Chondrocyte (in vitro differentiated cells): ENCODE measurements around the gene PCDHGA8. TPM values are rescaled to one million over a fixed set of nuclear protein-coding genes. Genes with fewer than 3 reads are reported as not detected.

ENCODE experiments used
- DNase-seq: peaks from one replicate; pipeline ENCODE4 v3.0.0; 2021; ENCODE audit warnings: mixed read lengths, low spot score
- H3K27ac Mint-ChIP-seq: one replicate; pipeline ENCODE4 v1.8.0; 2021; ENCODE audit warnings: mild to moderate bottlenecking, moderate library complexity, mixed read lengths; ENCODE audit not compliant: unreplicated experiment
- H3K27me3 Mint-ChIP-seq: 2 replicates; pipeline ENCODE4 v1.8.0; 2021; ENCODE audit warnings: low read depth, mixed read lengths
- H3K36me3 Mint-ChIP-seq: 2 replicates; pipeline ENCODE4 v1.8.0; 2021; ENCODE audit warnings: low read depth, mixed read lengths
- H3K4me1 Mint-ChIP-seq: 2 replicates; pipeline ENCODE4 v1.8.0; 2021; ENCODE audit warnings: low read depth, mild to moderate bottlenecking, mixed read lengths
- H3K4me3 Mint-ChIP-seq: one replicate; pipeline ENCODE4 v1.8.0; 2021; ENCODE audit warnings: mild to moderate bottlenecking, moderate library complexity, mixed read lengths; ENCODE audit not compliant: unreplicated experiment
- H3K9me3 Mint-ChIP-seq: 2 replicates; pipeline ENCODE4 v1.8.0; 2021; ENCODE audit warnings: low read depth, mixed read lengths
- total RNA-seq: library from RNA; stranded (reverse); gene quantifications from 3 replicates; pipeline ENCODE4 v1.2.1, GENCODE V29; 2021
- TF ChIP-seq, protein P1 (sequence below): fragments of 200-600 bp; sonication (generic); IDR thresholded peaks from 2 replicates; pipeline ENCODE4 v1.5.0; 2021; ENCODE audit warnings: antibody characterized with exemption, mild to moderate bottlenecking, moderate library complexity

The PCDHGA8 gene
- total RNA-seq, 1 donor from 2014 or later: 0.47 TPM

DNA sequence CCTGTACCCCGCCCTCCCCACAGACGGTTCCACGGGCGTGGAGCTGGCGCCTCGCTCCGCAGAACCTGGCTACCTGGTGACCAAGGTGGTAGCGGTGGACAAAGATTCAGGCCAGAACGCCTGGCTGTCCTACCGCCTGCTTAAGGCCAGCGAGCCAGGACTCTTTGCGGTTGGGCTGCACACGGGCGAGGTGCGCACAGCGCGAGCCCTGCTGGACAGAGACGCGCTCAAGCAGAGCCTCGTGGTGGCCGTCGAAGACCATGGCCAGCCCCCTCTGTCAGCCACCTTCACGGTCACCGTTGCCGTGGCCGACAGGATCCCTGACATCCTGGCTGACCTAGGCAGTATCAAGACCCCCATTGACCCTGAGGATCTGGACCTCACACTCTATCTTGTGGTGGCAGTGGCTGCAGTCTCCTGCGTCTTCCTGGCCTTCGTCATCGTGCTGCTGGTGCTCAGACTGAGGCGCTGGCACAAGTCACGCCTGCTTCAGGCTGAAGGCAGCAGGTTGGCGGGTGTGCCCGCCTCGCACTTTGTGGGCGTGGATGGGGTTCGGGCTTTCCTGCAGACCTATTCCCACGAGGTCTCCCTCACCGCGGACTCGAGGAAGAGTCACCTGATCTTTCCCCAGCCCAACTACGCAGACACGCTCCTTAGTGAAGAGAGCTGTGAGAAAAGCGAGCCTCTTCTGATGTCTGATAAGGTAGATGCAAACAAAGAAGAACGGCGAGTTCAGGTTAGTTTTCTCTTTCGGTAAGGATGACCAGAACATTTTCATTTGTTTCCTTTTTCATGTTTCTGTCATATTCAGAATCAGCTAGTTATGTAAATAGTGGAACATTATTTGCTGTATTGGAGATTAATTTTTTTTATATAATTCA is 26.2 kb upstream of the PCDHGA8 start:
- Mint-ChIP-seq H3K4me1 (no peaks in the 10 kb centered on the region), H3K27me3 (no peaks in the 10 kb centered on the region), H3K9me3 (peaks cover 62% of the 10 kb centered on the region), H3K27ac (no peak overlapping the region), H3K4me3 (no peak overlapping the region), H3K36me3 (peaks cover 8% of the 10 kb centered on the region)
- DNase-seq: no peak
- TF ChIP-seq, protein P1, sequence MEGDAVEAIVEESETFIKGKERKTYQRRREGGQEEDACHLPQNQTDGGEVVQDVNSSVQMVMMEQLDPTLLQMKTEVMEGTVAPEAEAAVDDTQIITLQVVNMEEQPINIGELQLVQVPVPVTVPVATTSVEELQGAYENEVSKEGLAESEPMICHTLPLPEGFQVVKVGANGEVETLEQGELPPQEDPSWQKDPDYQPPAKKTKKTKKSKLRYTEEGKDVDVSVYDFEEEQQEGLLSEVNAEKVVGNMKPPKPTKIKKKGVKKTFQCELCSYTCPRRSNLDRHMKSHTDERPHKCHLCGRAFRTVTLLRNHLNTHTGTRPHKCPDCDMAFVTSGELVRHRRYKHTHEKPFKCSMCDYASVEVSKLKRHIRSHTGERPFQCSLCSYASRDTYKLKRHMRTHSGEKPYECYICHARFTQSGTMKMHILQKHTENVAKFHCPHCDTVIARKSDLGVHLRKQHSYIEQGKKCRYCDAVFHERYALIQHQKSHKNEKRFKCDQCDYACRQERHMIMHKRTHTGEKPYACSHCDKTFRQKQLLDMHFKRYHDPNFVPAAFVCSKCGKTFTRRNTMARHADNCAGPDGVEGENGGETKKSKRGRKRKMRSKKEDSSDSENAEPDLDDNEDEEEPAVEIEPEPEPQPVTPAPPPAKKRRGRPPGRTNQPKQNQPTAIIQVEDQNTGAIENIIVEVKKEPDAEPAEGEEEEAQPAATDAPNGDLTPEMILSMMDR: no peak

DNA sequence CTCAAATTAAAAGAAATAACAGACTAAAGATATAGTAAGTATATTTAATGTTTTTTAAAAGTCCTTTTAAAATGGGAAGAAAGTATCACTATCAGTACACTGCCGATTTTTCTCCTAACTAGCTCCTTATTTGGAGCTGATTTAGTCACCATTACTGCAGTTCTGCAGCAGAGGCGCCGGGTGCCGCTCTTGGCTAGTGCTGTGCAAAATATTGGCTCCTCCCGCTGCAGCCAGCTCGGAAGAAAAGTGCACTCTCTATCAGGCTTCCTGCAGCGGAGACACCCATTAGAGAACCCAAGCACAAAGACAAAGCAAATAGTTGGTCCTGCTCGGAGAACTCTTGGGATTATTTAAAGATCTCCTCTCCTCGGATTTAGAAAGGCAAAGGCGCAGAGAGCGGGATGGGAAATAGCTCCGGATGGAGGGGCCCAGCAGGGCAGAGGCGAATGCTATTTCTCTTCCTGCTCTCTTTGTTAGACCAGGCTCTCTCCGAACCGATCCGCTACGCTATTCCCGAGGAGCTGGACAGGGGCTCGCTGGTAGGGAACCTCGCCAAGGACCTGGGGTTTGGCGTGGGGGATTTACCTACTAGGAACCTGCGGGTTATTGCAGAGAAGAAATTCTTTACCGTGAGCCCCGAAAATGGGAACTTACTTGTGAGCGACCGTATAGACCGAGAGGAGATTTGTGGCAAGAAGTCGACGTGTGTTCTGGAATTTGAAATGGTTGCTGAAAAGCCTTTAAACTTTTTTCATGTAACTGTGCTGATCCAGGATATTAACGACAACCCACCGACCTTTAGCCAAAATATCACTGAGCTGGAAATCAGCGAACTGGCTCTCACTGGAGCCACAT is 22.2 kb upstream of the PCDHGA8 start, which contains the start of gene PCDHGB3:
Gene PCDHGB3, plus strand, starts transcription at position 249 of the 855 bp plus-strand sequence. Its CDS starts 153 bp downstream, at position 402.
- DNase-seq: no peak
- peaks cover 53% of the 10 kb centered on the region for H3K9me3 Mint-ChIP-seq
- H3K4me3 Mint-ChIP-seq: no peak within 1 kb of the TSS
- H3K4me1 Mint-ChIP-seq: no peaks in the 10 kb centered on the region
- H3K27ac Mint-ChIP-seq: no peak within 1 kb of the TSS
- H3K36me3 Mint-ChIP-seq: peaks cover 10% of the 10 kb centered on the region
- no peaks in the 10 kb centered on the region for H3K27me3 Mint-ChIP-seq
- TF ChIP-seq, protein P1: no peak

DNA sequence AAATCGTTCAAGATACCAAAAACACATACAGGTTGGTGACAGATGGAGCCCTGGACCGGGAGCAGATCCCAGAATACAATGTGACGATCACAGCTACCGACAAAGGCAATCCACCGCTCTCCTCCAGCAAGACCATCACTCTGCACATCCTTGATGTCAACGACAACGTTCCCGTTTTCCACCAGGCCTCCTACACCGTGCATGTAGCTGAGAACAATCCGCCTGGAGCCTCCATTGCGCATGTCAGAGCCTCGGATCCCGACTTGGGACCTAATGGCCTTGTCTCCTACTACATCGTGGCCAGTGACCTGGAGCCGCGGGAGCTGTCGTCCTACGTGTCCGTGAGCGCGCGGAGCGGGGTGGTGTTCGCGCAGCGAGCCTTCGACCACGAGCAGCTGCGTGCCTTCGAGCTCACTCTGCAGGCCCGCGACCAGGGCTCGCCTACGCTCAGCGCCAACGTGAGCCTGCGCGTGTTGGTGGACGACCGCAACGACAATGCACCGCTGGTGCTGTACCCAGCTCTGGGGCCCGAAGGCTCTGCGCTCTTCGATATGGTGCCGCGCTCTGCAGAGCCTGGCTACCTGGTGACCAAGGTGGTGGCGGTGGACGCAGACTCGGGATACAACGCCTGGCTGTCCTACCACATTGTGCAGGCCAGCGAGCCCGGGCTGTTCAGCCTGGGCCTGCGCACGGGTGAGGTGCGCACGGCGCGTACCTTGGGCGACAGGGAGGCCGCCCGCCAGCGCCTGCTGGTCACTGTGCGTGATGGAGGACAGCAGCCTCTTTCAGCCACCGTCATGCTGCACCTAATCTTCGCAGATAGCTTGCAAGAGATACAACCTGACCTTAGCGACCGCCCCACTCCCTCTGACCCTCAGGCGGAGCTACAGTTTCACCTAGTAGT is 20.6 kb upstream of the PCDHGA8 start:
- Mint-ChIP-seq H3K27ac (no peak overlapping the region), H3K27me3 (no peaks in the 10 kb centered on the region), H3K36me3 (peaks cover 11% of the 10 kb centered on the region), H3K4me1 (no peaks in the 10 kb centered on the region), H3K9me3 (peaks cover 51% of the 10 kb centered on the region), H3K4me3 (no peak overlapping the region)
- TF ChIP-seq, protein P1: no peak
- DNase-seq: no peak

DNA sequence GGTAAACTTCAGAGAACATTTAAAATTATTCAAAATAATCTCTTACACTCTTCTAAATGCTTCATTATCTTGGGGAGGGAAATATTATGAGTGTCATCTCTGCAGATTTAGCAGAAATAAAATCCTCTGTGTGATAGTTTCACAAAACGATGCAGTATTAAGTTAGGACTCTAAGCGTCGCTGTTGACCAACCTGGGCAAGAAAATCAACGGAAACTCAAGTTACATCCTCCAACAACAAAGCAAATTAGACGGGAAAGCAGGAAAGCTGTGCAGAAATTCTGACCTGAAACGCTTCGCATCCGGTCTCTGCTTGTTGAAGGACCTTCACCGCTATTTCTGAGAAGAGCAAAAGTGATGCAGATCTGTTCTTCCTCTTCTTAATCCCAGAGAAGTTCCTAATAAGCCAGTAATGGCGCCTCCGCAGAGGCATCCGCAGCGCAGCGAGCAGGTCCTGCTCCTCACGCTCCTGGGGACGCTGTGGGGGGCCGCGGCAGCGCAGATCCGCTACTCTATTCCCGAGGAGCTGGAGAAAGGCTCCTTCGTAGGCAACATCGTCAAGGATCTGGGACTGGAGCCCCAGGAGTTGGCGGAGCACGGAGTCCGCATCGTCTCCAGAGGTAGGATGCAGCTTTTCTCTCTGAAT is 18.6 kb upstream of the PCDHGA8 start, which contains the start of gene PCDHGA6:
Gene PCDHGA6, plus strand, starts transcription at position 219 of the 645 bp plus-strand sequence. Its CDS starts 193 bp downstream, at position 412.
- Mint-ChIP-seq H3K27ac (no peak within 1 kb of the TSS), H3K36me3 (peaks cover 11% of the 10 kb centered on the region), H3K4me1 (no peaks in the 10 kb centered on the region), H3K27me3 (no peaks in the 10 kb centered on the region), H3K9me3 (peaks cover 56% of the 10 kb centered on the region), H3K4me3 (no peak within 1 kb of the TSS)
- DNase-seq: no peak
- TF ChIP-seq, protein P1: no peak
